ENCODE results near the gene SLC6A16.
A peak's percentile ranks its signal among the peaks of the same experiment; 100 is the strongest.
"Not testable (repeated sequence)": the region's sequence is repeated elsewhere in the genome, so short reads cannot be mapped to it uniquely, and the experiment has no call there.

Gene SLC6A16

GRCh38 chr19:49344505-49345423 lies 19.8 kb upstream of the SLC6A16 start:
- no peak for DNase-seq

- DNase-seq, result no peak
These were observed 18.1 kb upstream of the SLC6A16 start for GRCh38 chr19:49343123-49343522.

- no peak for DNase-seq
These were observed 17.3 kb upstream of the SLC6A16 start for GRCh38 chr19:49342291-49342721.

- no peak for DNase-seq
These were observed 16.1 kb upstream of the SLC6A16 start for GRCh38 chr19:49340865-49341718.

GRCh38 chr19:49340069-49340864 lies 15.3 kb upstream of the SLC6A16 start:
- no peak for DNase-seq

GRCh38 chr19:49339301-49340068 lies 14.5 kb upstream of the SLC6A16 start:
- DNase-seq, result no peak

- DNase-seq, result no peak
These were observed 13.8 kb upstream of the SLC6A16 start for GRCh38 chr19:49338691-49339300.

GRCh38 chr19:49338023-49338677 lies 13.2 kb upstream of the SLC6A16 start:
- DNase-seq, result no peak

- no peak for DNase-seq
These were observed 12.5 kb upstream of the SLC6A16 start for GRCh38 chr19:49337267-49338022.

GRCh38 chr19:49336482-49337266 lies 11.7 kb upstream of the SLC6A16 start:
- DNase-seq, result no peak

- peak; percentile 14 for DNase-seq
These were observed 10.9 kb upstream of the SLC6A16 start for GRCh38 chr19:49335784-49336481.

- DNase-seq, result peak; percentile 47
These were observed 10.2 kb upstream of the SLC6A16 start, which contains the start of gene CD37 for GRCh38 chr19:49335071-49335783. CD37 (plus strand) TSS chr19:49335406; CDS start chr19:49335541, 135 bp downstream.

- DNase-seq, result peak; percentile 62
These were observed 8.9 kb upstream of the SLC6A16 start for GRCh38 chr19:49333811-49334288.

GRCh38 chr19:49333418-49333805 lies 8.4 kb upstream of the SLC6A16 start:
- no peak for DNase-seq

GRCh38 chr19:49332691-49333417 lies 7.9 kb upstream of the SLC6A16 start:
- DNase-seq, result not testable (repeated sequence)

- DNase-seq, result peak; percentile 71
These were observed 6.6 kb upstream of the SLC6A16 start for GRCh38 chr19:49331616-49332055.

GRCh38 chr19:49331187-49331586 lies 6.2 kb upstream of the SLC6A16 start:
- not testable (repeated sequence) for DNase-seq

Measured in stimulated activated CD4-positive, alpha-beta T cell treated with anti-CD3 and anti-CD28 coated beads, Interleukin-4, amount 100 ng/mL, for 24 hours (primary cell).